ENCODE measurements around the gene ASIC5. TPM values are rescaled to one million over a fixed set of nuclear protein-coding genes. Genes with fewer than 3 reads are reported as not detected.

Gene ASIC5, protein sequence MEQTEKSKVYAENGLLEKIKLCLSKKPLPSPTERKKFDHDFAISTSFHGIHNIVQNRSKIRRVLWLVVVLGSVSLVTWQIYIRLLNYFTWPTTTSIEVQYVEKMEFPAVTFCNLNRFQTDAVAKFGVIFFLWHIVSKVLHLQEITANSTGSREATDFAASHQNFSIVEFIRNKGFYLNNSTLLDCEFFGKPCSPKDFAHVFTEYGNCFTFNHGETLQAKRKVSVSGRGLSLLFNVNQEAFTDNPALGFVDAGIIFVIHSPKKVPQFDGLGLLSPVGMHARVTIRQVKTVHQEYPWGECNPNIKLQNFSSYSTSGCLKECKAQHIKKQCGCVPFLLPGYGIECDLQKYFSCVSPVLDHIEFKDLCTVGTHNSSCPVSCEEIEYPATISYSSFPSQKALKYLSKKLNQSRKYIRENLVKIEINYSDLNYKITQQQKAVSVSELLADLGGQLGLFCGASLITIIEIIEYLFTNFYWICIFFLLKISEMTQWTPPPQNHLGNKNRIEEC
- total RNA-seq: not detected

DNA sequence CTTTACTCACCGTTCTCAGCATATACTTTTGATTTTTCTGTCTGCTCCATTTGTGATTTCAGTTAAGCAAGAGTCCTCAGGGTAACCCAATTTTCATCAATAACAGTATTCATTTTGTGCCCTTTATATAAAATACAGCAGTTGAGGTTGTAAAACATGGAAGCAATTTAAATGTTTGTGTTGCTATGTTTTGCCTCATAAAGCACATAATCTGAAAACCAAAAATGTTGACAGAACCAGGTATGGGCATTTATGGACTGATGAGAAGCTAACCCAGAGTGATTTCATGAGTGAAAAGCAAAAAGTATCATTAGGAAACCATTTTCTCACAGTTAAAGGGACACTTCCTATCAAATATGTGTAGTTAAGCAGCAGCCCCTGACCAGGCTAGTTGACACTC, at the start of gene ASIC5:
Gene ASIC5, minus strand, starts transcription at position 101 of the 400 bp plus-strand sequence. Its CDS starts 51 bp downstream, at position 50.
- Histone ChIP-seq H3K27ac (replicated peaks in 1 of 4) (no peak within 1 kb of the TSS), H3K36me3 (no peaks in the 10 kb centered on the region), H3K9me3 (no peaks in the 10 kb centered on the region), H3K4me1 (no peaks in the 10 kb centered on the region), H3K4me3 (no peak within 1 kb of the TSS), H3K27me3 (no peaks in the 10 kb centered on the region)
- DNase-seq (ENCODE audit: extremely low spot score): no peak
- intact Hi-C loops (cut with DNase I): no loop called here
- WGBS: 0% methylated on average over 1 of the region's 1 CpG
- TF ChIP-seq POLR2AphosphoS5 (IDR thresholded peaks at IDR 0.05) (no peak), CTCF (IDR thresholded peaks at IDR 0.05) (no peak)

DNA sequence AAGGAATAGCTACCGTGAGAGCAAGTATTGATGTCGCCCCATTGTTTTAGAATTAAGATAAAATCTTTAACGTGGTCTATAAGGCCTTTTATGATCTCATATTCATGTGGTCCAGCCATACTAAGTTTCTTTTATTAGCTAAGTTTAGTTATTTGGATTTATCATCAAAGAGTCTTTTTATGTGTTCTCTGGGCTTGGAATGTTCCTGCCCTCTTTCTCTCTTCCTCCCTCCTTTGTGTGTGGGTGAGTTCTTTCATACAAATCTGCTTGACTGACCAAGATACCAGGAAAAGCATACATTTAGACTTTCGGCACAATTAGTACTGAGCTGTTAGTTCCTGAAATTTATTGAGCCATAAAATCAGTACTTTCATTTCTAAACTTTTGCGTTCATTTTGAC, 48.7 kb upstream of the ASIC5 start:
- no peaks in the 10 kb centered on the region for H3K9me3 ChIP-seq
- no peaks in the 10 kb centered on the region for H3K27me3 ChIP-seq
- no peak for TF ChIP-seq CTCF (IDR thresholded peaks at IDR 0.05)
- no peak for TF ChIP-seq EP300 (IDR thresholded peaks at IDR 0.05)
- TF ChIP-seq POLR2A (IDR thresholded peaks at IDR 0.05; ENCODE audit: low read depth): no peak
- TF ChIP-seq POLR2AphosphoS5 (IDR thresholded peaks at IDR 0.05): no peak
- no peak overlapping the region for H3K27ac ChIP-seq (replicated peaks in 1 of 4)
- WGBS: 60% methylated on average over 5 of the region's 5 CpGs
- no peaks in the 10 kb centered on the region for H3K4me1 ChIP-seq
- no peaks in the 10 kb centered on the region for H3K36me3 ChIP-seq
- no peak for DNase-seq (ENCODE audit: extremely low spot score)
- intact Hi-C loops (cut with DNase I): no loop called here
- H3K4me3 ChIP-seq: no peak overlapping the region

DNA sequence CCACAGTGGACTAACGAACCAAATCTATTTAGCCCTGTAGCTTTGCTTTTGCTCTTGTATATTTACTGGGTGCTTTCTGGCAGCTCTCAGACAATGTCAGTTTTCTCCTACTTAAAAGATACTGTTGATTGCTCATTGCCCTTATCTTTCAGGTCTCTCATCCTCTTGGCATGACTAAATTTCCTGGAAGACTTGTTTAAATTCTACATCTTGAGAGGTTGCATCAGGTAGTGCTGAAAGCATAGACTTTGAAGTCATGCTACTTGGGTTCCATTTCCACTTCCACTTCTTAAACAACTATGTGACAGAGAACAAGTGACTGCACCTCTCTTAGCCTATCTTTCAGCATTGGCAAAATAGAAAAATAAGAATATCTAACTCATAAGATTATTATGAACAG, 45.8 kb upstream of the ASIC5 start:
- Histone ChIP-seq H3K36me3 (no peaks in the 10 kb centered on the region), H3K4me3 (no peak overlapping the region), H3K4me1 (no peaks in the 10 kb centered on the region), H3K27me3 (no peaks in the 10 kb centered on the region), H3K9me3 (no peaks in the 10 kb centered on the region), H3K27ac (replicated peaks in 1 of 4) (no peak overlapping the region)
- intact Hi-C loops (cut with DNase I): no loop called here
- no peak for DNase-seq (ENCODE audit: extremely low spot score)
- no peak for TF ChIP-seq CTCF (IDR thresholded peaks at IDR 0.05)
- no peak for TF ChIP-seq POLR2A (IDR thresholded peaks at IDR 0.05; ENCODE audit: low read depth)
- TF ChIP-seq EP300 (IDR thresholded peaks at IDR 0.05): no peak
- TF ChIP-seq POLR2AphosphoS5 (IDR thresholded peaks at IDR 0.05): no peak
- 79% methylated on average over 1 of the region's 1 CpG for WGBS

DNA sequence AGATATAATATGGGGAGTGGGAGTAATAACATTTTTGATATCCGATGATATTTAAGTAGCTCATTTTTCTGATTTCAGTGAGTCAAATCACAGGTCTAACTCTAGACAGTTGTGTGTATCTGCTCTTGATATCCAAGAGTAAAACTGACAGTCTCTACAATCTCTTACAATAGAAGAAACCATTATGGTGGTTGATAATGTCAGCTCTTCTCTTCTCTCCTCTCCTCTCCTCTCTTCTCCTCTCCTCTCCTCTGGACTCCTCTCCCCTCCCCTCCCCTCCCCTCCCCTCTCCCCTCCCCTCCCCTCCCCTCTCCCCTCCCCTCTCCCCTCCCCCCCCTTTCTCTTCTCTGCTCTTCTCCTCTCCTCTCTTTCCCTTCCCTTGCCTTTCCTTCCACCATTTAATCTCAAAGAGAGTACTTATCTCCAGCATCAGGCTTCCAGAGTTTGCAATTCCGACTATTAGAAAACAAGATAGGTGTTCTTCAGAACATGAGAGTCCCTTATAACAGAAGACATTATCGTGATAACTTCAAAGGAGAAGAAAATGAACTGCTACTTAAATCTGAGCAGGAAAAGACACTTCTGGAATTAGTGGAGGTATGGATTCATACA, 43.6 kb upstream of the ASIC5 start:
- whole genome bisulfite sequencing: 86% methylated on average over 3 of the region's 3 CpGs
- intact Hi-C loops (cut with DNase I): no loop called here
- no peak for TF ChIP-seq POLR2A (IDR thresholded peaks at IDR 0.05; ENCODE audit: low read depth)
- no peak for TF ChIP-seq POLR2AphosphoS5 (IDR thresholded peaks at IDR 0.05)
- TF ChIP-seq EP300 (IDR thresholded peaks at IDR 0.05): no peak
- no peak for TF ChIP-seq CTCF (IDR thresholded peaks at IDR 0.05)

More for the DNA sequence above, 43.6 kb upstream of the ASIC5 start:
- Histone ChIP-seq H3K4me3 (no peak overlapping the region), H3K27me3 (no peaks in the 10 kb centered on the region), H3K9me3 (no peaks in the 10 kb centered on the region), H3K27ac (replicated peaks in 1 of 4) (no peak overlapping the region), H3K36me3 (no peaks in the 10 kb centered on the region), H3K4me1 (no peaks in the 10 kb centered on the region)
- DNase-seq (ENCODE audit: extremely low spot score): no peak

Measured in esophagus muscularis mucosa (tissue), 4 donors.